SH-SY5Y (cell line): Measurements from ENCODE around the gene ZBP1.

ENCODE experiments used
- GATA2 ChIP-seq: IDR thresholded peaks from 2 replicates; pipeline ENCODE4 v1.6.1; 2011; ENCODE audit warnings: mild to moderate bottlenecking, low read depth, low read length
- GATA3 ChIP-seq: IDR thresholded peaks from 2 replicates; pipeline ENCODE4 v1.6.1; 2011; ENCODE audit warnings: low read depth, mild to moderate bottlenecking, low read length, moderate library complexity

The ZBP1 gene

GRCh38 chr20:57638173-57638894, 18.1 kb upstream of the ZBP1 start:
- TF ChIP-seq GATA3 (no peak), GATA2 (no peak)

- no peak for TF ChIP-seq GATA3
- no peak for TF ChIP-seq GATA2
Observed at GRCh38 chr20:57633945-57634491, 13.8 kb upstream of the ZBP1 start.

DNA sequence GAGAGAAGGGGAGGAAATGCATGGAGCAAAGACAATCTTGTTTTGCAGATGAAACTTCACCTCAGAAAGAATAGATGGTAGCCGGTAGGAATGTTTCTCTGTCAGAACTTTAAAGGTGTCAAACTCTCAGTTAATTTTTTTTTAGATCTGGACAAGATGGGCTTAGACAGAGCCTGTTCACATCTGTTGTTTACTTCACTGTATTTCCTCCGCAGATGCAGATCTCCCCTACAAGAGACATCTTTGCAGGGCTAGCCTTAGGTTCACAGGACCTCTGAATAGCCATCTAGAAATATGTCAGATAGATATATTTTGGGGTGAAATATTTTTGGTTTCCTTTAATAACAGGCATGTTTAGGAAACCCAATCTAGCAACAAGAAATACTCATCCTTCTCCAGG, 12.1 kb upstream of the ZBP1 start:
- TF ChIP-seq GATA2 (no peak), GATA3 (no peak)

DNA sequence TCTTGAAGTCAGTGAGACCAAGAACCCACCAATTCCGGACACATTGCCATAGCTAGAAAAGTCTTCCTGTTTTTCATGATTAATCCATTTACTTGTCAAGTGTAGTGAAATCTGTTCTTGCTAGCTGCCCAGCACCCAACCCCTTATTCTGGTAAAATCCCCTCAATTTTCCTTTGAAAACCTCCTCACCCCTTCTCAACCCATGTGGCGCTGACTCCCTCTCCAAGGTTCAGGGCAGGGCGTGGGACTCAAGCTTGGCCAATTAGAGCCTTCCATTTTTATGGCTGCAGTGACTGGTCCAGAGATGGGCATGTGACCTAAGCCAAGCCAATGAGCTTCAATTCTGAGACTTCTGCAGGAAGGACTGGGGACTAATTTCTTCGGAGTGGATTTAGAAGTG, 9.8 kb upstream of the ZBP1 start:
- no peak for TF ChIP-seq GATA2
- no peak for TF ChIP-seq GATA3

DNA sequence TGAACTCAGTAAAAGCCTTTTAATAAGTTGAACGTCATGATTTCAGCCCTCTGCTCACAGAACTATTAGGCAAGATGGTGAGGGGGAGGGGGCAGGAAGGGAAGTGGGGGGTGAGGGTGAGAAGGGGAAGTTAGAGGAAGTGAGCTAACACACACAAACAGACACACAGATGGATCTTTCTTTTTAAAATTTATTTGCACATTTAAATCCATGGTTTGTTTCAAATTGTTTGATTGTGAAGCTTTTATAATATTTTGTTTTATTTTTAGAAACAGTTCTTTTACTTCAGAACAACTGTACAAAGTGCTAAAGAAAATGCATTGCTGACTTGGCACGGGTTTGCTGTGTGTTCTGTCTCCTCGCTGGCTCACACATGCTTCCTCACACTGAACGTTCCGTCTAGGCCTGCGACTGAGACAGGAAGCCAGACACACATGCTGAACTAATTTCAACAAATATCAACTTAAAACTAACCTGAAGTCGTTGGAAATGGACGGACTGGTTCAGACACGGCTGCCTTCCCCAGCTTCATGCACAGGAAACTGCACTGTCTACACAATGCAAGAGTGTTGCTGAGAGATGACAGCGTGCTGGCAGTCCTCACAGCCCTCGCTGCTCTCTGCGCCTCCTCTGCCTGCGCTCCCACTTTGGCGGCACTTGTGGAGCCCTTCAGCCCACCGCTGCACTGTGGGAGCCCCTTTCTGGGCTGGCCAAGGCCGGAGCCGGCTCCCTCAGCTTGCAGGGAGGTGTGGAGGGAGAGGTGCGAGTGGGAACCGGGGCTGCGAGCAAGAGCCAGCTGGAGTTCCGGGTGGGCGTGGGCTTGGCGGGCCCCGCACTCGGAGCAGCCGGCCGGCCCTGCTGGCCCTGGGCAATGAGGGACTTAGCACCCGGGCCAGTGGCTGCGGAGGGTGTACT, 8.1 kb upstream of the ZBP1 start:
- TF ChIP-seq GATA3 (no peak), GATA2 (no peak)

- no peak for TF ChIP-seq GATA3
- no peak for TF ChIP-seq GATA2
Observed at GRCh38 chr20:57627339-57627738, 7.1 kb upstream of the ZBP1 start.

DNA sequence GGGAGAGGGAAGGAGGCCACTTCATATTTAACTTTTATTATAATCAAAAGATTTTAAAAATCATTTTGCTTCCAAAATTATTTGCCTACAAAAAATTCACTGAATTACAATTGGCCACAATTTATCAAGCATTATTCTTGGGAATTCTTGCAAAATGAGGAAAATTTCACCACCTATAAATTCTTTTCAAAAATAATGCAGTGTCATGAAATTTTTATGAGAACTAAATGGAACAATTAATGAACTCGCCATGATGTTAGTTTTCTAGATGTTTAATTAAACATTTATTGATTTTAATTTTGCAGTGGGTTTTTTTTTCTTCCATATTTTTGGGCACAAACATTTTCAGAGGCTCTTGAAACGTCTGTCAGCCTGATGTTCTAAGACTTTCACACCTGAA, 5.8 kb upstream of the ZBP1 start:
- no peak for TF ChIP-seq GATA2
- no peak for TF ChIP-seq GATA3

DNA sequence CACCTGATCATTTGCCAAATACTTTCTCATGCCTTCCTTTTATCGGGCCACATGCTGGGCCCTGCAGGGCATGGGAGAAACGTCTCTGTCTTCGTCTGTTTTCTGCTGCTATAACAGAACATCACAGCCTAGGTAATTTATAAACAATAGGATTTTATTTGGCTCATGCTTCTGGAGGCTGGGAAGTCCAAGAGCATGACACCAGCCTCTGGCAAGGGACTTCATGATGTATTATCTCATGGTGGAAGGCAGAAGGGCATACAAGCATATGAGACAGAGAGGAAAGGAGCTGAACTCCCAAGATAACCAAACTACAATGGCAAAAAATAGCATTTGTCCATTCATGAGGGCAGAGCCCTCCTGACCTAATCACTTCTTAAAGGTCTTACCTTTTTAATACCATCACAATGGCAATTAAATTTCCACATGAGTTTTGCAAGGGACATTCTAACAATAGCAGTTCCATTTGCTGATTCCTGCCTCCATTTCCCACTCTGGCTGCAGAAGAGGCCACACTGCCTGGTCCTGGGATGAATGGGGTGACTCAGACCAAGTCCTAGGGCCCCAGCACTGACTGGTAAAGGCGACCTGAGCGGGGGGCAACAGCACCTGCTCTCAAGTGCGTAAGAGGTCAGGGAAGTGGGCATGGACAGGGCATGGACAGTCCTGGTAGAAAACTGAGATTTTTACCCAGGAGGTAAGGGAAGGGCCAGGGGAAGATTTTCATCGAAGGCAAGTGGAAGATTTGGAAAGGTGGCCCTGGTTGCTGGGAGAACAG, 5.1 kb upstream of the ZBP1 start:
- TF ChIP-seq GATA3 (no peak), GATA2 (no peak)

- no peak for TF ChIP-seq GATA3
- no peak for TF ChIP-seq GATA2
Observed at GRCh38 chr20:57624124-57624523, 3.9 kb upstream of the ZBP1 start.

- TF ChIP-seq GATA2 = no peak
- TF ChIP-seq GATA3 = no peak
Observed at GRCh38 chr20:57622579-57623381, 2.6 kb upstream of the ZBP1 start.

DNA sequence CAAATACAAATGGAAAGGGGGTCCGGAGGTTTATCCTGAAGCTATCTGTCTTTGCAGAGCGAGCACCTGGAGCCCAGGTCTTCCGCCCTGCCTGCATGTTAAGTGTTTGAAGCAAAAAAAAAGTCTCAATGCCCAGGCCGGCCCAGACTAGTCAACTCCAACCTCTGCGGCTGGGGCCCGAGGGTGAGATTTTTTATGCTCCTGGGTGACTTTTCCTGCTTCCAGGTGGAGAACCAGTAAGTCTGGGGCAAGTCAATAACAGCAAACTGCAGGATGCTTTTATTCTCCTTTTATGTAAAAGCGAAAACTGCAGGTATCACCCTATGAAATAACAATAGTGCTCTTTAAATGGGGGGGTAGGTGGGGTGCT, 2.0 kb upstream of the ZBP1 start:
- TF ChIP-seq GATA2 (no peak), GATA3 (no peak)

DNA sequence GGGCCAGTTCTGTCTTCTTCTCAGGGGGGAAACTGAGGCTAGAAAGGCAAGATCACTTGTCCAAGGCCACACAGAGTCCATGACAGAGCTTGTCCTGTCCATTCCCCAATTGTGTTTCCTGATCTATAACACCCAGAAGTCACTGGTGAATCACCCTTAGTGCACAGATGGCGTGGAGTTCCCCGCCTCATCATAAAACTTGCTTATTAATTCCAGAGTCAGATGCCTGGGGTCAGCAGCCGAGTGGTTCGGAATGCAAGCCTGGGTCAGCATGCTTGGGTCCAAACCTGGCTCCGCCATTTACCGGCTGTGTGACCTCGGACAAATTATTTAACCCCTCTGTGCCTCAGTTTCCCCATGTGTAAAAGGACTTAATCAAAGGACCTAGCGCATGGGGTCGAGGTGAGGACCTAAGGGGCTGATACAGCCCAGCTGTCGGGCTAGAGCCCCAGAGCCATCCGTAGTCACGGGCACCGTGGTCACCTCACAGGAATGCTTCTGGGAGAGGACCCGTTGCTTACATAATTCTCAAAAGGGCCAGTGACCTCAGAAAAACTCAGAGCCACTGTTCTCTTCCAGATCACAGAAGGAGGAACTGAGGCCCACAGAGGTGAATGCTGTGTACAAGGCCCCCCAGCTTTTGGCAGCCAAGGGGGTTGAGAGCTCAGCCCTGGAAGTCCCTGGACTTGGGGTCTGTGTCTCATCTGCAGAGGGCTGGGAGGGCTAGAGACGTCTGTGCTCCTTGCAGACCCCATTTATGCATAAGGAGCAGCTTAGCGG, 1.4 kb upstream of the ZBP1 start:
- TF ChIP-seq GATA2 = no peak
- no peak for TF ChIP-seq GATA3
